ENCODE data around the gene LINGO3. TPM values are rescaled to one million over a fixed set of nuclear protein-coding genes. Genes with fewer than 3 reads are reported as not detected.
A peak's percentile ranks its signal among the peaks of the same experiment; 100 is the strongest.

Gene LINGO3
- 0.13 TPM in 1 of 2 replicates, not detected in the other for total RNA-seq (2021; fragmentation: NEBNext Ultra II Directional; extraction: Animal tissue kit (Norgen Biotek cat#: 25700))
- polyA plus RNA-seq (2011; rRNA removed), result 0.59 and 0.93 TPM in 2 replicates
- polyA plus RNA-seq (2011; cell fraction: cytosol; rRNA removed), result 0.62 TPM
- polyA plus RNA-seq (2011; cell fraction: nucleus; rRNA removed), result 0.64 TPM
- polyA plus RNA-seq (2012, experiment 1 of 2), result 0.25 to 0.36 TPM (median 0.27 TPM) in 3 of 4 replicates, not detected in the other
- 0.16 TPM for polyA plus RNA-seq (2012, experiment 2 of 2)
- 0.26 TPM for polyA plus RNA-seq (2013, experiment 1 of 2)
- 0.35 TPM for polyA plus RNA-seq (2013, experiment 2 of 2)
- polyA minus RNA-seq (2011; rRNA and poly(A)+ RNA removed), result 0.13 TPM in 1 of 2 replicates, not detected in the other
- polyA minus RNA-seq (2011; cell fraction: cytosol; rRNA and poly(A)+ RNA removed), result not detected
- 0.60 TPM for polyA minus RNA-seq (2011; cell fraction: nucleus; rRNA and poly(A)+ RNA removed)
- long read RNA-seq, experiment 1, partial matches to known transcripts, result 0 of 2 reads
- long read RNA-seq, experiment 1, other reads (novel, unspliced or antisense), result 1 of 2 reads
- long read RNA-seq, experiment 2, result 0 reads

GRCh38 chr19:2308114-2308556 lies at the start of gene LINGO3:
TSS of gene LINGO3 (minus strand) at chr19:2308154. CDS start at chr19:2291776, 16,378 bp downstream.
- Histone ChIP-seq H2BK15ac (ENCODE audit: low read length) (no peak within 1 kb of the TSS), H2BK20ac (ENCODE audit: low read length) (no peak within 1 kb of the TSS), H3K18ac (ENCODE audit: extremely low read depth, low read length) (no peak within 1 kb of the TSS; the same call in 1 of the 2 replicates), H3K36me3 (ENCODE audit: control insufficient read depth in 2 of 4, insufficient read depth in 4 of 4, low read length in 3 of 4) (no peaks in the 10 kb centered on the region), H3K9ac (replicated peaks in 1 of 4; ENCODE audit: extremely low read depth in 1 of 4, low read depth in 3 of 4, low read length in 3 of 4) (peak within 1 kb of the TSS in 1 of 4 experiments; percentile 64; a peak in 1 of 7 replicates), H3K4me2 (ENCODE audit: insufficient read depth in 1 of 2, low read depth in 2 of 2, low read length in 2 of 2) (peak within 1 kb of the TSS; percentile 33 to 76), H3K23me2 (ENCODE audit: low read depth, low read length) (peaks cover 2% of the 10 kb centered on the region; the same call in 1 of the 2 replicates), H2AFZ (ENCODE audit: low read length) (peak within 1 kb of the TSS; percentile 85; the same call in 1 of the 2 replicates), H4K5ac (ENCODE audit: insufficient read length, low read depth, low read length) (no peak within 1 kb of the TSS), H3K4me3 (ENCODE audit: extremely low read depth in 1 of 4, insufficient read depth in 2 of 4, low read depth in 3 of 4, low read length in 4 of 4) (peak within 1 kb of the TSS in 3 of 4 experiments; percentile 19 to 60 (median 48); a peak in 7 of 8 replicates), H3K27me3 (replicated peaks in 1 of 4; ENCODE audit: control insufficient read depth in 3 of 4, extremely low read depth in 1 of 4, insufficient read depth in 3 of 4, low read length in 3 of 4) (peaks cover 7 to 35% (median 28%) of the 10 kb centered on the region in 4 experiments), H3K9me3 (ENCODE audit: insufficient read depth in 2 of 2, low read depth in 1 of 2, low read length in 1 of 2) (no peaks in the 10 kb centered on the region), H3K27ac (ENCODE audit: low read depth, low read length) (no peak within 1 kb of the TSS), H4K8ac (ENCODE audit: extremely low read depth, insufficient read depth, low read length) (peak within 1 kb of the TSS; percentile 11), H2BK12ac (ENCODE audit: low read depth, low read length) (peak within 1 kb of the TSS; percentile 80; the same call in 1 of the 2 replicates), H3K79me1 (ENCODE audit: low read depth, low read length) (no peaks in the 10 kb centered on the region), H3K4me1 (replicated peaks in 1 of 4; ENCODE audit: control insufficient read depth in 3 of 4, insufficient read depth in 4 of 4, low read length in 3 of 4) (peaks cover 0 to 12% (median 1%) of the 10 kb centered on the region in 4 experiments; a peak in 4 of 7 replicates), H4K91ac (replicated peaks; ENCODE audit: insufficient read length, low read length) (peak within 1 kb of the TSS; percentile 93), H3K79me2 (ENCODE audit: control insufficient read depth in 1 of 2, insufficient read depth in 2 of 2, low read length in 2 of 2) (no peaks in the 10 kb centered on the region), H3K23ac (ENCODE audit: insufficient read length) (no peak within 1 kb of the TSS), H2AK5ac (ENCODE audit: low read depth, low read length) (no peak within 1 kb of the TSS), H3K4ac (replicated peaks; ENCODE audit: insufficient read length, low read depth, low read length) (no peak within 1 kb of the TSS), H4K20me1 (replicated peaks in 1 of 2; ENCODE audit: control insufficient read depth in 1 of 2, insufficient read depth in 2 of 2, low read length in 2 of 2) (peaks cover 0 to 3% of the 10 kb centered on the region in 2 experiments), H2BK120ac (replicated peaks; ENCODE audit: low read depth, low read length) (no peak within 1 kb of the TSS), H3K14ac (ENCODE audit: insufficient read length) (no peak within 1 kb of the TSS), H3K56ac (replicated peaks; ENCODE audit: insufficient read length, low read depth, low read length) (no peak within 1 kb of the TSS), H2BK5ac (ENCODE audit: low read depth, low read length) (no peak within 1 kb of the TSS)
- DNase-seq (ENCODE audit: low read depth in 1 of 2, low spot score in 2 of 2), result no peak
- no peak for FAIRE-seq
- CTCF ChIA-PET (ENCODE audit: partially characterized antibody), result interaction anchor here (0.6 to 1.4 kb wide), 3 partner anchors 17 to 49 kb away, joined by 3 read pairs; no protein-coding TSS in a partner anchor
- 29% methylated on average over 7 of the region's 63 CpGs; no CpG with 5 or more reads in 1 of the 2 experiments for WGBS, 2 experiments (ENCODE audit: extremely low coverage in 1 of 2, insufficient coverage in 1 of 2, insufficient read length in 1 of 2, insufficient replicate concordance in 2 of 2, low coverage in 1 of 2, low lambda C conversion rate in 2 of 2, missing lambda C conversion rate in 1 of 2)
- POLR2A ChIA-PET (ENCODE audit: partially characterized antibody), result interaction anchor here (1.0 to 4.4 kb wide), 4 partner anchors 12 to 55 kb away, joined by 3 to 16 read pairs (median 4); no protein-coding TSS in a partner anchor
- TF ChIP-seq KDM4A (IDR thresholded peaks at IDR 0.05; ENCODE audit: low read depth, low read length, severe bottlenecking), result peak; percentile 24
- TF ChIP-seq PHF8 (conservative IDR thresholded peaks at IDR 0.05; ENCODE audit: low read depth, low read length), result 0 out of 2 replicates have a peak, but pooled peaks have one; percentile 28
- 0 out of 2 replicates have a peak, but pooled peaks have one; percentile 37 for TF ChIP-seq USF2 (IDR thresholded peaks at IDR 0.05; ENCODE audit: low read length)
- TF ChIP-seq MAX (IDR thresholded peaks at IDR 0.05), result peak; percentile 93
- no peak for TF ChIP-seq CEBPB (IDR thresholded peaks at IDR 0.05; ENCODE audit: low read depth, low read length)
- TF ChIP-seq NRF1 (IDR thresholded peaks at IDR 0.05; ENCODE audit: low read depth, low read length), result no peak
- TF ChIP-seq TAF1 (IDR thresholded peaks at IDR 0.05; ENCODE audit: low read depth, low read length), result no peak
- peak; percentile 89 for TF ChIP-seq E2F6 (IDR thresholded peaks at IDR 0.05)
